Hepatocyte (in vitro differentiated cells): Measurements from ENCODE around the gene UBE2L3.

Experiments
- EZH2 ChIP-seq: fragments of 200-600 bp; sonication (generic); IDR thresholded peaks from 2 replicates; pipeline ENCODE4 v1.6.1; 2016; ENCODE audit warnings: antibody characterized with exemption, mild to moderate bottlenecking, borderline replicate concordance
- EZH2phosphoT487 ChIP-seq: fragments of 200-600 bp; sonication (generic); IDR thresholded peaks from one replicate; pipeline ENCODE4 v1.6.1; 2018; ENCODE audit warnings: antibody characterized with exemption, mild to moderate bottlenecking, low read depth, moderate library complexity; ENCODE audit not compliant: unreplicated experiment, severe bottlenecking
- TF ChIP-seq, protein P1 (sequence below): fragments of 200-600 bp; sonication (generic); IDR thresholded peaks from 2 replicates; pipeline ENCODE4 v1.5.1; 2016; ENCODE audit warnings: antibody characterized with exemption, mild to moderate bottlenecking; ENCODE audit not compliant: poor library complexity

DNA sequence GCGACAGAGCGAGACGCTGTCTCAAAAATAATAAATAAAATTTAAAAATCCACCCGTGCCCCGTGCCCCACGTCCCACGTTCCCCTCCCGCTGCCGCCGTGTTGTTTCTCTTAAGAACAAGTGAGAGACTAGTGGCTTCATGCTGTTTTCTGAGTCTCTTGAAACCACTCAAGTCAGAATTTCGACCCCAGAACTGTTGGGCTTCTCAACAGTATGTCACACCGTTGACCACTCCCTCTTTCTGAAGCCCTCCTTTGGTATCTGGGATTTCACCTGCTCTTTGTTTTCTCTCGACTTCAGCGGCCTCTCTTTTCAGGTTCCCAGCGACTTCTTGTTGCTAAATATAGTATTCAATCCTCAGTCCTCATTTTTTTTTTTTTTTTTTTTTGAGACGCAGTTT lies 99.3 kb downstream of the UBE2L3 start:
- TF ChIP-seq EZH2phosphoT487 = no peak
- TF ChIP-seq, protein P1, sequence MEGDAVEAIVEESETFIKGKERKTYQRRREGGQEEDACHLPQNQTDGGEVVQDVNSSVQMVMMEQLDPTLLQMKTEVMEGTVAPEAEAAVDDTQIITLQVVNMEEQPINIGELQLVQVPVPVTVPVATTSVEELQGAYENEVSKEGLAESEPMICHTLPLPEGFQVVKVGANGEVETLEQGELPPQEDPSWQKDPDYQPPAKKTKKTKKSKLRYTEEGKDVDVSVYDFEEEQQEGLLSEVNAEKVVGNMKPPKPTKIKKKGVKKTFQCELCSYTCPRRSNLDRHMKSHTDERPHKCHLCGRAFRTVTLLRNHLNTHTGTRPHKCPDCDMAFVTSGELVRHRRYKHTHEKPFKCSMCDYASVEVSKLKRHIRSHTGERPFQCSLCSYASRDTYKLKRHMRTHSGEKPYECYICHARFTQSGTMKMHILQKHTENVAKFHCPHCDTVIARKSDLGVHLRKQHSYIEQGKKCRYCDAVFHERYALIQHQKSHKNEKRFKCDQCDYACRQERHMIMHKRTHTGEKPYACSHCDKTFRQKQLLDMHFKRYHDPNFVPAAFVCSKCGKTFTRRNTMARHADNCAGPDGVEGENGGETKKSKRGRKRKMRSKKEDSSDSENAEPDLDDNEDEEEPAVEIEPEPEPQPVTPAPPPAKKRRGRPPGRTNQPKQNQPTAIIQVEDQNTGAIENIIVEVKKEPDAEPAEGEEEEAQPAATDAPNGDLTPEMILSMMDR = no peak
- no peak for TF ChIP-seq EZH2
